T-cell (primary cell): ENCODE results near the gene ADAMTS10. TPM values are rescaled to one million over a fixed set of nuclear protein-coding genes. Genes with fewer than 3 reads are reported as not detected.
"Not testable (repeated sequence)": the region's sequence is repeated elsewhere in the genome, so short reads cannot be mapped to it uniquely, and the experiment has no call there.

Source experiments
- ATAC-seq, 4 experiments: fragments of 200-7000 bp in 3 of 4; fragments of 150-1000 bp in 1 of 4; cut with Tn5 transposase; replicated peaks in 1 of 4; 1 replicate in 3 of 4; 2 replicates in 1 of 4; pipeline ENCODE4 v1.10.0; 2021; ENCODE audit warnings: moderate library complexity in 3 of 4, mild to moderate bottlenecking in 2 of 4, moderate number of reproducible peaks in 1 of 4
- CTCF ChIA-PET, 2 donors: fragments of 300-600 bp; sonication (Branson Sonifier 250); formaldehyde crosslinking; loops; one replicate each; lab custom pipeline; 2022; ENCODE audit warnings: antibody characterized with exemption in 2 of 2; lab: Charles Lee
- POLR2A ChIA-PET, 2 donors: fragments of 300-600 bp; sonication (Branson Sonifier 250); formaldehyde crosslinking; loops; one replicate each; lab custom pipeline; 2022; ENCODE audit warnings: antibody characterized with exemption in 2 of 2; lab: Charles Lee
- DNase-seq, 35 experiments: peaks; one replicate each; pipeline versions ENCODE4 v3.0.0 to v3.0.0-alpha.2; 2013 to 2023
- H3K27ac ChIP-seq: one replicate; pipeline ENCODE4 v1.5.1; 2013; ENCODE audit warnings: low read length
- H3K27me3 ChIP-seq, 2 experiments: replicated peaks in 1 of 2; 1 replicate in 1 of 2; 2 replicates in 1 of 2; pipeline versions ENCODE4 v1.6.1 to v1.7.0; 2013; ENCODE audit warnings: low read length in 1 of 2, mixed read lengths in 1 of 2; ENCODE audit not compliant: control insufficient read depth in 2 of 2, insufficient read depth in 2 of 2; ENCODE audit errors: extremely low read depth in 1 of 2
- H3K36me3 ChIP-seq, 2 donors: 1 replicate in 1 of 2; 2 replicates in 1 of 2; pipeline versions ENCODE4 v1.6.1 to v1.7.0; 2013; ENCODE audit warnings: low read length in 1 of 2; ENCODE audit not compliant: control insufficient read depth in 2 of 2, insufficient read depth in 1 of 2; ENCODE audit errors: extremely low read depth in 1 of 2
- H3K4me1 ChIP-seq, 2 experiments: 1 replicate in 1 of 2; 2 replicates in 1 of 2; pipeline versions ENCODE4 v1.6.1 to v1.7.0; 2013; ENCODE audit warnings: low read length in 2 of 2, mixed read lengths in 1 of 2; ENCODE audit not compliant: insufficient read depth in 2 of 2, control insufficient read depth in 1 of 2; ENCODE audit errors: extremely low read depth in 1 of 2
- H3K4me3 ChIP-seq, 2 donors: 1 replicate in 1 of 2; 2 replicates in 1 of 2; pipeline versions ENCODE4 v1.5.1 to v1.7.0; 2013; ENCODE audit warnings: mild to moderate bottlenecking in 2 of 2, low read length in 1 of 2, moderate library complexity in 1 of 2; ENCODE audit not compliant: control insufficient read depth in 1 of 2; ENCODE audit errors: extremely low read depth in 1 of 2
- H3K9me3 ChIP-seq: 2 replicates; pipeline ENCODE4 v1.7.0; 2013
- H3K27ac Mint-ChIP-seq, 2 donors: one replicate each; pipeline ENCODE4 v1.8.0; 2020 to 2021; ENCODE audit warnings: mild to moderate bottlenecking in 2 of 2, mixed read lengths in 2 of 2
- H3K27me3 Mint-ChIP-seq, 2 donors: one replicate each; pipeline ENCODE4 v1.8.0; 2021 to 2022; ENCODE audit warnings: mixed read lengths in 2 of 2
- H3K36me3 Mint-ChIP-seq: one replicate; pipeline ENCODE4 v1.8.0; 2021; ENCODE audit warnings: mixed read lengths
- H3K4me1 Mint-ChIP-seq, 3 donors: one replicate each; pipeline ENCODE4 v1.8.0; 2020 to 2022; ENCODE audit warnings: mixed read lengths in 3 of 3, mild to moderate bottlenecking in 1 of 3
- H3K4me3 Mint-ChIP-seq, 3 donors: one replicate each; pipeline ENCODE4 v1.8.0; 2020 to 2022; ENCODE audit warnings: mild to moderate bottlenecking in 3 of 3, mixed read lengths in 3 of 3, moderate library complexity in 3 of 3
- H3K9me3 Mint-ChIP-seq, 3 donors: one replicate each; pipeline ENCODE4 v1.8.0; 2020 to 2022; ENCODE audit warnings: mixed read lengths in 3 of 3
- WGBS: methylation state at CpG from one replicate; pipeline ENCODE4 v1.1.5; 2013; ENCODE audit warnings: missing lambda C conversion rate; ENCODE audit not compliant: insufficient coverage; 5-methylcytosine and 5-hydroxymethylcytosine counted together
- total RNA-seq, 35 experiments: library from RNA in 6 of 35; stranded (reverse) in 6 of 35; fragments of 120-200 nt in 1 of 35; gene quantifications; one replicate each; pipeline versions ENCODE4 v1.2.1 to v1.2.4 and lab custom pipeline; 2013 to 2026

Gene ADAMTS10
- total RNA-seq, 5 donors from 2014 or later (not counting 1 experiment from before 2014, with no cell fraction given), result 57.2 to 103 (median 80.1) TPM

DNA sequence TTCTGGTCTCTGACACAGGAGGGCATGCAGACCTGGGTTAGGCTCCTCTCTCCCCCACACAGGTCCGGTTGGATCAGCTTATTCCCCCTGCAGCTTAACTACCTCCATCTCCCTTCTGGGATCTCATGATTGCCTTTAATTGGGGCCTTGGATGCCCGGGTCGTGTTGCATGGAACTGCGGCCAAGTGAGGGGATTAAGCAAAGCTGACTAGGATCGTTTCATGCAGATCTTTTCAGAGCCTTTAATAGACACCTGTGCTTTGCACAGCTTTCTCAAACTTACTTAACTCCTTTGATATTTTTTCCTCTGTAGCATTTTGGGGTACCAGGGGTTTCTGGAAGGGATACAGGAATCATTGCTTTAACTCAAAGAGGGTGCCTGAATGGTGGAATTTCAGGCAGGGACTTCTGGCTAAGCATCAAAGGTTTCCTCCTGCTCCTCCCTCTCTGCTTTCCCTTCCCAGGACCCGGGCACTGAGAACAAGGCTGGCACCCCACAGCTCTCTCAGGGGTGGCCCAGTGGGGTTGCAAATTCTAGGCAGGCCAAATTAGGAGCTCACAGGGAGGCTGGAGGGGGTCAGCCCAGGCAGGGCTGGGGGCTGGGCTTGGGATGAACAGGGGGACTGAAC lies 20.4 kb upstream of the ADAMTS10 start:
- ChIA-PET CTCF (interaction anchor here in 1 of 2 donors (0.6 kb wide), 1 partner anchor 56 kb away, joined by 5 read pairs; no protein-coding TSS in a partner anchor), POLR2A (interaction anchor here in 1 of 2 donors (0.5 kb wide), 1 partner anchor 54 kb away, joined by 3 read pairs; no protein-coding TSS in a partner anchor)
- Histone ChIP-seq H3K27ac (no peak overlapping the region), H3K36me3 (no peaks in the 10 kb centered on the region), H3K4me1 (peaks cover 0 to 5% of the 10 kb centered on the region in 2 experiments), H3K27me3 (peaks cover 0 to 8% of the 10 kb centered on the region in 2 experiments), H3K9me3 (no peaks in the 10 kb centered on the region), H3K4me3 (no peak overlapping the region)
- ATAC-seq (no peak), DNase-seq (no peak)
- Mint-ChIP-seq H3K4me1 (no peaks in the 10 kb centered on the region), H3K27me3 (no peaks in the 10 kb centered on the region), H3K27ac (no peak overlapping the region), H3K9me3 (no peaks in the 10 kb centered on the region), H3K4me3 (no peak overlapping the region), H3K36me3 (no peaks in the 10 kb centered on the region)
- 83% methylated on average over 1 of the region's 6 CpGs for WGBS

DNA sequence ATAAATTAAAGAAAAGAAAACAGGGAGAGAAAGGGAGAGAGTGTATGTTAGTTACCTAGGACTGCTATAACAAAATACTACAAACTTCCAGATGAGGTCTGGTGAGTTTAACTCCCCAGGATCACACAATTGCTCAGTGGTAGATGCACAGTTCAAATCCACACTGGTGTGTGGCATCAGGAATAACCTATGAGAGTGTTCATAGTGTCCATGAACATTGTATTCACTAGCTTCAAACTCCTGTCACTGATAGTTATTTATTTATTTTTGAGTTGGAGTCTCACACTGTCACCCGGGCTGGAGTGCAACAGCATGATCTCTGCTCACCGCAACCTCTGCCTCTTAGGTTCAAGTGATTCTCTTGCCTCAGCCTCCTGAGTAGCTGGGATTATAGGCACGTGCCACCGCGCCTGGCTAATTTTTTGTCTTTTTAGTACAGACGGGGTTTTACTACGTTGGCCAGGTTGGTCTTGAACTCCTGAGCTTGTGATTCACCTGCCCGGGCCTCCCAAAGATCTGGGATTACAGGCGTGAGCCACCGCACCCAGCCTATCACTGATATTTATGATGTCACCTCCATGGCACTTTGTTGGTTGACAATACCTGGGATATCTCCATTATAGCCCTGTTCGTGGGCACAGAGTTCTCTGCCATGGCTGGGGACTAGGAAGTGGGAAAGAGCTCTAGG lies 19.6 kb upstream of the ADAMTS10 start, which contains the start of gene NFILZ:
Gene NFILZ (plus strand): TSS at position 638 of the 688 bp plus-strand sequence. CDS start 46,133 bp downstream, outside the sequence.
- Histone ChIP-seq H3K27ac (no peak within 1 kb of the TSS), H3K4me3 (no peak within 1 kb of the TSS), H3K4me1 (peaks cover 0 to 5% of the 10 kb centered on the region in 2 experiments), H3K9me3 (no peaks in the 10 kb centered on the region), H3K36me3 (no peaks in the 10 kb centered on the region), H3K27me3 (peaks cover 0 to 8% of the 10 kb centered on the region in 2 experiments)
- H3K4me1 Mint-ChIP-seq, result no peaks in the 10 kb centered on the region
- 95% methylated on average over 7 of the region's 11 CpGs for WGBS
- H3K27me3 Mint-ChIP-seq, result no peaks in the 10 kb centered on the region
- DNase-seq (no peak), ATAC-seq (no peak)
- ChIA-PET POLR2A (interaction anchor here in 1 of 2 donors (0.5 kb wide), 1 partner anchor 55 kb away, joined by 3 read pairs; no protein-coding TSS in a partner anchor), CTCF (no interaction called here)
- H3K9me3 Mint-ChIP-seq, result no peaks in the 10 kb centered on the region
- H3K36me3 Mint-ChIP-seq, result no peaks in the 10 kb centered on the region
- no peak within 1 kb of the TSS for H3K4me3 Mint-ChIP-seq
- H3K27ac Mint-ChIP-seq, result no peak within 1 kb of the TSS

DNA sequence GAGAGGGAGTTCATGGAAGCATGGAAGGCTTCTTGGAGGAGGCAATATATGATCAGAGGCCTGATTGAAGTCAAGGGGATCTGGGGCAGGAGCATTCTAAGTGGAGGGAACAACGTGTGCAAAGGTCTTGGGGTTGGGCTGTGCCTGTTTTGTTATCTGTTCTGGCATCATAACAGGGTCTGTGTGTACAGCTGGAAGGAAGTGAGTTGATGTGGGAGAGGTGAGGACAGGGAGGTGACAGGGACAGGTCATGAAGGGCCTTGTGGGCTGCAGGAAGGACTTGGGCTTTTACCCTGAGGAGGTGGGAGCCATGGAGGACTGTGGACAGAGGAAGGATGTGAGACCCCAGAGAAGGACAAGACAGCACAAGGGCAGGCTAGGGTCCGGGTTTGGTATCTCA lies 18.7 kb upstream of the ADAMTS10 start:
- Histone ChIP-seq H3K36me3 (no peaks in the 10 kb centered on the region), H3K4me1 (peaks cover 0 to 5% of the 10 kb centered on the region in 2 experiments), H3K27ac (no peak overlapping the region), H3K27me3 (peaks cover 0 to 8% of the 10 kb centered on the region in 2 experiments), H3K4me3 (no peak overlapping the region), H3K9me3 (no peaks in the 10 kb centered on the region)
- no peaks in the 10 kb centered on the region for H3K4me1 Mint-ChIP-seq
- POLR2A ChIA-PET, result no interaction called here
- H3K27me3 Mint-ChIP-seq, result peaks cover 0 to 2% of the 10 kb centered on the region in 2 donors
- no peaks in the 10 kb centered on the region for H3K36me3 Mint-ChIP-seq
- no peak for ATAC-seq
- DNase-seq, result no peak
- H3K9me3 Mint-ChIP-seq, result no peaks in the 10 kb centered on the region
- CTCF ChIA-PET, result no interaction called here
- no peak overlapping the region for H3K27ac Mint-ChIP-seq
- H3K4me3 Mint-ChIP-seq, result no peak overlapping the region
- 33% methylated on average over 1 of the region's 2 CpGs for WGBS

DNA sequence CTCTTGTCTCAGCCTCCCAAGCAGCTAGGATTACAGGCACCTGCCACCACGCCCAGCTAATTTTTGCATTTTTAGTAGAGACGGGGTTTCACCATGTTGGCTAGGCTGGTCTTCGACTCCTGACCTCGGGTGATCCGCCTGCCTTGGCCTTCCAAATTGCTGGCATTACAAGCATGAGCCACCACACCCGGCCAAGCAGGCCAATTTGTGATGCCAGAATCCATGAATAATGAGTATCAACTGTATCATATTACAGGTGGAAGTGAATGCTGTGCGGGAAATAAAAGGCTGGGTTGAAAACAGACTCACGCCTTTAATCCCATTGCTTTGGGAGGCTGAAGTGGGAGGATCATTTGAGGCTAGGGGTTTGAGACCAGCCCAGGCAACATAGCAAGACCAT lies 16.3 kb upstream of the ADAMTS10 start:
- Mint-ChIP-seq H3K4me1 (no peaks in the 10 kb centered on the region), H3K4me3 (no peak overlapping the region), H3K27me3 (peaks cover 0 to 2% of the 10 kb centered on the region in 2 donors), H3K27ac (no peak overlapping the region), H3K9me3 (no peaks in the 10 kb centered on the region), H3K36me3 (no peaks in the 10 kb centered on the region)
- H3K36me3 ChIP-seq, result no peaks in the 10 kb centered on the region
- no peaks in the 10 kb centered on the region for H3K9me3 ChIP-seq
- CTCF ChIA-PET, result interaction anchor here in 1 of 2 donors (0.7 kb wide), 1 partner anchor 31 kb away, joined by 5 read pairs; no protein-coding TSS in a partner anchor
- no peaks in the 10 kb centered on the region for H3K4me1 ChIP-seq
- H3K27me3 ChIP-seq, result peaks cover 0 to 2% of the 10 kb centered on the region in 2 experiments
- no peak overlapping the region for H3K4me3 ChIP-seq
- WGBS, result 100% methylated on average over 1 of the region's 8 CpGs
- H3K27ac ChIP-seq, result no peak overlapping the region
- POLR2A ChIA-PET, result no interaction called here
- DNase-seq, result no peak
- no peak for ATAC-seq

DNA sequence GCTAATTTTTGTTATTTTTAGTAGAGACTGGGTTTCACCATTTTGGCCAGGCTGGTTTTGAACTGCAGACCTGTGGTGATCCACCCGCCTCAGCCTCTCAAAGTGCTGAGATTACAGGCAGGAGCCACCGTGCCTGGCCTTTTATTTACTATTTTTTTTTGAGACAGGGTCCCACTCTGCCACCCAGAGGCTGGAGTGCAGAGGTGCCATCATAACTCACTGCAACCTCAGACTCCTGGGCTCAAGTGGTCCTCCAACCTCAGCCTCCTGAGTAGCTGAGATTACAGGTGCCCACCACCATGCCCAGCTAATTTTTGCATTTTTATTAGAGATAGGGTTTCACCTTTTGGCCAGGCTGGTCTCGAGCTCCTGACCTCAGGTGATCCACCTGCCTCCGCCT lies 12.4 kb upstream of the ADAMTS10 start:
- H3K4me3 ChIP-seq, DNase-seq, H3K4me1 Mint-ChIP-seq, H3K9me3 Mint-ChIP-seq, H3K9me3 ChIP-seq, H3K27me3 ChIP-seq, H3K36me3 ChIP-seq, H3K27ac Mint-ChIP-seq, CTCF ChIA-PET, ATAC-seq, H3K36me3 Mint-ChIP-seq, H3K4me1 ChIP-seq, H3K4me3 Mint-ChIP-seq, POLR2A ChIA-PET, H3K27ac ChIP-seq: not testable (repeated sequence)
- WGBS, result 45% methylated on average over 1 of the region's 4 CpGs
- H3K27me3 Mint-ChIP-seq, result peaks cover 4 to 11% of the 10 kb centered on the region in 2 donors

DNA sequence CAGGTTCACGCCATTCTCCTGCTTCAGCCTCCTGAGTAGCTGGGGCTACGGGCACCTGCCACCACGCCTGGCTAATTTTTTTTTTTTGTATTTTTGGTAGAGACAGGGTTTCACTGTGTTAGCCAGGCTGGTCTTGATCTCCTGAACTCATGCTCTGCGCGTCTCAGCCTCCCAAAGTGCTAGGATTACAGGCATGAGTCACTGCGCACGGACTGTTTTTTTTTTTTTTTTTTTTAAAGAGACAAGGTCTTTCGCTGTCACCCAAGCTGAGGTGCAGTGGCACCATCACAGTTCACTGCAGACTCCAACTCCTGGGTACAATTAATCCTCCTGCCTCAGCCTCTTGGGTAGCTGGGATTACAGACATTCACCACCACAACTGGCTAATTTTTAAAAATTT lies 8.2 kb upstream of the ADAMTS10 start:
- Histone ChIP-seq H3K4me1 (peaks cover 0 to 11% of the 10 kb centered on the region in 2 experiments), H3K4me3 (no peak overlapping the region), H3K36me3 (no peaks in the 10 kb centered on the region), H3K27ac (no peak overlapping the region), H3K9me3 (no peaks in the 10 kb centered on the region), H3K27me3 (peaks cover 0 to 10% of the 10 kb centered on the region in 2 experiments)
- H3K9me3 Mint-ChIP-seq, result no peaks in the 10 kb centered on the region
- CTCF ChIA-PET, result interaction anchor here in 1 of 2 donors (0.8 kb wide), 1 partner anchor 1981 kb away, joined by 3 read pairs; no protein-coding TSS in a partner anchor
- WGBS, result 61% methylated on average over 3 of the region's 8 CpGs
- H3K4me3 Mint-ChIP-seq, result no peak overlapping the region
- peaks cover 11 to 14% (median 12%) of the 10 kb centered on the region in 3 donors for H3K4me1 Mint-ChIP-seq
- POLR2A ChIA-PET, result no interaction called here
- no peak overlapping the region for H3K27ac Mint-ChIP-seq
- no peaks in the 10 kb centered on the region for H3K36me3 Mint-ChIP-seq
- ATAC-seq (no peak), DNase-seq (no peak)
- H3K27me3 Mint-ChIP-seq, result peaks cover 4 to 9% of the 10 kb centered on the region in 2 donors
